Measurements from ENCODE around the gene LRCH1. TPM values are rescaled to one million over a fixed set of nuclear protein-coding genes. Genes with fewer than 3 reads are reported as not detected.
A peak's percentile ranks its signal among the peaks of the same experiment; 100 is the strongest.

Gene LRCH1
- total RNA-seq, 1 donor from 2014 or later: 21.8 TPM

- DNase-seq: peak; percentile 70
These were observed 42.3 kb downstream of the LRCH1 start for GRCh38 chr13:46595136-46595884.

GRCh38 chr13:46595885-46596275, 42.9 kb downstream of the LRCH1 start:
- DNase-seq: no peak

GRCh38 chr13:46596466-46596865, 43.5 kb downstream of the LRCH1 start:
- DNase-seq: peak; percentile 27

- peak; percentile 65 for DNase-seq
These were observed 45.3 kb downstream of the LRCH1 start for GRCh38 chr13:46598140-46598819.

- DNase-seq: no peak
These were observed 45.8 kb downstream of the LRCH1 start for GRCh38 chr13:46598820-46599180.

GRCh38 chr13:46600943-46601311, 48.0 kb downstream of the LRCH1 start:
- no peak for DNase-seq

- no peak for DNase-seq
These were observed 49.6 kb downstream of the LRCH1 start for GRCh38 chr13:46602531-46602930.

- DNase-seq: peak; percentile 46
These were observed 50.2 kb downstream of the LRCH1 start for GRCh38 chr13:46603165-46603603.

- DNase-seq: no peak
These were observed 51.4 kb downstream of the LRCH1 start for GRCh38 chr13:46604226-46604990.

GRCh38 chr13:46605076-46605824, 52.3 kb downstream of the LRCH1 start:
- peak; percentile 61 for DNase-seq

GRCh38 chr13:46605825-46606554, 53.0 kb downstream of the LRCH1 start:
- DNase-seq: no peak

GRCh38 chr13:46606970-46607369, 54.0 kb downstream of the LRCH1 start:
- DNase-seq: no peak

GRCh38 chr13:46607768-46608564, 55.0 kb downstream of the LRCH1 start:
- DNase-seq: no peak

- no peak for DNase-seq
These were observed 56.1 kb downstream of the LRCH1 start for GRCh38 chr13:46609052-46609451.

GRCh38 chr13:46609726-46610125, 56.8 kb downstream of the LRCH1 start:
- DNase-seq: no peak

- no peak for DNase-seq
These were observed 59.3 kb downstream of the LRCH1 start for GRCh38 chr13:46612267-46612666.

- DNase-seq: no peak
These were observed 60.6 kb downstream of the LRCH1 start for GRCh38 chr13:46613409-46614049.

GRCh38 chr13:46614582-46614981, 61.6 kb downstream of the LRCH1 start:
- peak; percentile 90 for DNase-seq

- peak; percentile 48 for DNase-seq
These were observed 63.0 kb downstream of the LRCH1 start for GRCh38 chr13:46615888-46616531.

GRCh38 chr13:46617229-46617721, 64.3 kb downstream of the LRCH1 start:
- no peak for DNase-seq
